Naive thymus-derived CD4-positive, alpha-beta T cell (primary cell): ENCODE results near the gene FYN. TPM values are rescaled to one million over a fixed set of nuclear protein-coding genes. Genes with fewer than 3 reads are reported as not detected.

Experiments
- ATAC-seq: fragments of 150-1000 bp; cut with Tn5 transposase; 2 replicates; pipeline ENCODE4 v1.10.0; 2021; ENCODE audit warnings: mild to moderate bottlenecking, moderate library complexity
- CTCF ChIA-PET: fragments of 350-600 bp; sonication (Branson Sonifier 250); formaldehyde crosslinking; loops from one replicate; lab custom pipeline; 2021; ENCODE audit warnings: antibody characterized with exemption; lab: Charles Lee
- POLR2A ChIA-PET: fragments of 350-600 bp; sonication (Branson Sonifier 250); formaldehyde crosslinking; loops from one replicate; lab custom pipeline; 2021; ENCODE audit warnings: antibody characterized with exemption, inconsistent platforms; lab: Charles Lee
- DNase-seq, 9 donors: peaks; one replicate each; pipeline versions ENCODE4 v3.0.0 to v3.0.0-alpha.2; 2020 to 2022; ENCODE audit warnings: mixed read lengths in 1 of 9
- H3K27ac ChIP-seq: one replicate; pipeline ENCODE4 v1.7.0; 2013; ENCODE audit warnings: mild to moderate bottlenecking, low read depth, low read length, moderate library complexity
- H3K27me3 ChIP-seq, 2 donors: one replicate each; pipeline ENCODE4 v1.7.0; 2013; ENCODE audit warnings: low read length in 2 of 2, mild to moderate bottlenecking in 2 of 2, moderate library complexity in 2 of 2; ENCODE audit not compliant: control insufficient read depth in 2 of 2, insufficient read depth in 2 of 2
- H3K36me3 ChIP-seq, 3 experiments: 1 replicate in 2 of 3; 2 replicates in 1 of 3; pipeline ENCODE4 v1.7.0; 2013; ENCODE audit warnings: low read length in 3 of 3, mild to moderate bottlenecking in 3 of 3, moderate library complexity in 1 of 3; ENCODE audit not compliant: insufficient read depth in 3 of 3, control insufficient read depth in 2 of 3
- H3K4me1 ChIP-seq, 2 donors: one replicate each; pipeline ENCODE4 v1.7.0; 2013; ENCODE audit warnings: low read length in 2 of 2, mild to moderate bottlenecking in 2 of 2, moderate library complexity in 1 of 2; ENCODE audit not compliant: control insufficient read depth in 2 of 2, insufficient read depth in 2 of 2
- H3K4me3 ChIP-seq: 2 replicates; pipeline ENCODE4 v1.7.0; 2013; ENCODE audit warnings: mild to moderate bottlenecking, low read length
- H3K9me3 ChIP-seq, 3 experiments: 1 replicate in 2 of 3; 2 replicates in 1 of 3; pipeline ENCODE4 v1.7.0; 2013; ENCODE audit warnings: low read length in 3 of 3; ENCODE audit not compliant: control insufficient read depth in 2 of 3
- H3K27ac Mint-ChIP-seq, 9 donors: one replicate each; pipeline ENCODE4 v1.8.0; 2020 to 2022; ENCODE audit warnings: mixed read lengths in 9 of 9, mild to moderate bottlenecking in 8 of 9, moderate library complexity in 5 of 9, inconsistent platforms in 2 of 9
- H3K27me3 Mint-ChIP-seq, 5 donors: one replicate each; pipeline ENCODE4 v1.8.0; 2021 to 2022; ENCODE audit warnings: mixed read lengths in 5 of 5, mild to moderate bottlenecking in 1 of 5
- H3K36me3 Mint-ChIP-seq, 5 donors: one replicate each; pipeline ENCODE4 v1.8.0; 2020 to 2022; ENCODE audit warnings: mixed read lengths in 5 of 5, mild to moderate bottlenecking in 3 of 5, inconsistent platforms in 1 of 5
- H3K4me1 Mint-ChIP-seq, 7 donors: one replicate each; pipeline ENCODE4 v1.8.0; 2020 to 2022; ENCODE audit warnings: mixed read lengths in 7 of 7, mild to moderate bottlenecking in 3 of 7, inconsistent platforms in 1 of 7
- H3K4me3 Mint-ChIP-seq, 10 donors: one replicate each; pipeline ENCODE4 v1.8.0; 2020 to 2022; ENCODE audit warnings: mild to moderate bottlenecking in 10 of 10, mixed read lengths in 10 of 10, moderate library complexity in 6 of 10, inconsistent platforms in 2 of 10
- H3K9me3 Mint-ChIP-seq, 11 donors: one replicate each; pipeline ENCODE4 v1.8.0; 2020 to 2022; ENCODE audit warnings: mixed read lengths in 11 of 11, mild to moderate bottlenecking in 4 of 11, inconsistent platforms in 1 of 11, moderate library complexity in 1 of 11
- intact Hi-C, 2 donors: fragments of 100-400 bp; cut with micrococcal nuclease; formaldehyde crosslinking; loops; one replicate each; pipeline ENCODE4 v1.15.1; 2023
- polyA plus RNA-seq, 2 donors: library from polyadenylated mRNA; unstranded; fragments of 300-500 nt; fragmentation: Illumina TruSeq; gene quantifications; one replicate each; pipeline ENCODE4 v1.2.3, GENCODE V29; 2021
- total RNA-seq, 6 experiments: library from RNA in 5 of 6; stranded (reverse) in 5 of 6; gene quantifications; 1 replicate in 5 of 6; 2 replicates in 1 of 6; pipeline ENCODE4 v1.2.3 and lab custom pipeline; 2021 to 2026

Gene FYN
- total and polyA plus RNA-seq, 7 experiments from 2014 or later, result 200 to 720 (median 430) TPM

DNA sequence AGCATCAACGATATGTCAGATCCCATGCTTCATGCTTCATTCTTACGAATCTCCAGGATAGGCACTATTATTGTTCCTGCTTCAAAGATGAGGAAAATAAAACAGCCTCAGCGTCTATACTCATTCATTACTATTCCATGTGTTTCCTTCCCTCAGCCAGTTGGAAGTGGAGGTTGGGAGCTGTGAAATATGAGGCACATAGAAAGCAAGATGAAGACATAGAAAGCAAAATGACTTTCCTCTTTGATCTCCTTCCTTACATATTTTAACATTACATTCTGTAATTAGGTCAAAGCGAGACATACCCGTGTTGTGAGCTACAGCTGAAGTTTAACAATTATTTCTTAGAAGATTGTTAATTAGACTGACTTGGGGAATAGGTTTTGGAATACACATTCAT, 125.4 kb downstream of the FYN start:
- Histone ChIP-seq H3K4me3 (no peak overlapping the region), H3K27me3 (no peaks in the 10 kb centered on the region), H3K9me3 (no peaks in the 10 kb centered on the region), H3K36me3 (no peaks in the 10 kb centered on the region), H3K4me1 (peaks cover 75 to 93% of the 10 kb centered on the region in 2 donors), H3K27ac (peak overlapping the region; percentile 64)
- ChIA-PET CTCF (interaction anchor here (0.6 to 1.4 kb wide), 2 partner anchors 22 to 281 kb away, joined by 3 to 6 read pairs; no protein-coding TSS in a partner anchor), POLR2A (interaction anchor here (0.7 to 2.6 kb wide), 7 partner anchors 11 to 245 kb away, joined by 3 to 9 read pairs (median 3); no protein-coding TSS in a partner anchor)
- ATAC-seq (no peak), DNase-seq (no peak)
- peak overlapping the region; percentile 67 to 100 (median 94) for H3K27ac Mint-ChIP-seq
- H3K36me3 Mint-ChIP-seq, result peaks cover 9 to 54% (median 30%) of the 10 kb centered on the region in 5 donors
- intact Hi-C loops, result loop anchor here in 1 of 2 donors (2.0 kb wide), 1 partner anchor 23 kb away; no protein-coding TSS in a partner anchor
- H3K4me1 Mint-ChIP-seq, result peaks cover 51 to 100% (median 97%) of the 10 kb centered on the region in 7 donors
- H3K27me3 Mint-ChIP-seq, result no peaks in the 10 kb centered on the region
- peak overlapping the region; percentile 14 to 64 (median 36) for H3K4me3 Mint-ChIP-seq
- peaks cover 0 to 5% (median 0%) of the 10 kb centered on the region in 11 donors for H3K9me3 Mint-ChIP-seq

DNA sequence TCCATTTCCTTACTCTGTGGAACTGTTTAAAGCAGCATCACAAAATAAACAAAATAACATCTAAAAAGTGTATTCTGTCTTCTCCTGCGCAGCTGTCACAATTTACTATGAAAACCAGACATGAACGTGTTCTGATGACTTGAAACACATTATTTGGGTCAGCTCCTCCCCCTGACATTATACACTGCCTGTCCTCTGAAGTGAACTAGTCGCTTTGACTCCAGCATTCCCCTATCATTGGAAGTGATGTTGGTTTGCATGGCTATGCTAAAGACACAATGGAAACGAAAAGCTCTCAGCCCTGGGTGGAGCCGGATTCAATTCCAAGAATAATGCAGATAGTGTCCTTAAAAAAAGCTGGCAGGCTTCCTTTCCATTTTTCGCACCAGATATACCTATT, 125.9 kb downstream of the FYN start:
- intact Hi-C loops, result loop anchor here in 1 of 2 donors (2.0 kb wide), 1 partner anchor 23 kb away; no protein-coding TSS in a partner anchor

DNA sequence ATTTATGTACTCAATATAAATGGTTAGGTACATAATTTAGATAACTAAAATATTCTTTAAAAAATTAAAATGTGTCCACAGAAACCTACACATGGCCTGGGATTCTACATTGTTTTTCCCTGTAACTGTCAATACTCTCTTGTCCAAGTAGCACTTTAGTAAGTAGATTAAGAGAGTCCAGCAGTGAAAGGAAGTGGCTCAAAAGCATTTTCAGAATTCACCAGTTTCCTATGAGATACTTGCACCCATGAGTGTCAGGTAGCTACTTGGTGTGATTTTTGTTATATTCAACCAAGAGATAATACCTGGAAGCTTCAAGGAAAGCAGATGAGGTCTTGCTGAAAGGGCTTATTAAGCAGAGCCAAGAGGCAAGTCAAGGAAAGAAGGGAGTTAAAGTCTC, 126.3 kb downstream of the FYN start:
- Mint-ChIP-seq H3K27ac (peak overlapping the region; percentile 67 to 100 (median 94)), H3K4me1 (peaks cover 47 to 100% (median 97%) of the 10 kb centered on the region in 7 donors), H3K4me3 (peak overlapping the region in 8 of 10 donors; percentile 12 to 64 (median 46)), H3K36me3 (peaks cover 5 to 52% (median 28%) of the 10 kb centered on the region in 5 donors), H3K9me3 (no peaks in the 10 kb centered on the region), H3K27me3 (no peaks in the 10 kb centered on the region)
- ChIA-PET CTCF (interaction anchor here (1.4 to 1.5 kb wide), 2 partner anchors 21 to 25 kb away, joined by 3 to 6 read pairs; no protein-coding TSS in a partner anchor), POLR2A (interaction anchor here (0.8 to 2.1 kb wide), 4 partner anchors 13 to 246 kb away, joined by 3 to 9 read pairs (median 4); no protein-coding TSS in a partner anchor)
- peak overlapping the region; percentile 64 for H3K27ac ChIP-seq
- intact Hi-C loops, result loop anchor here in 1 of 2 donors (1.0 to 2.0 kb wide), 2 partner anchors 10 to 22 kb away; no protein-coding TSS in a partner anchor
- H3K9me3 ChIP-seq, result no peaks in the 10 kb centered on the region
- H3K4me3 ChIP-seq, result no peak overlapping the region
- ATAC-seq (no peak), DNase-seq (no peak)
- H3K27me3 ChIP-seq, result no peaks in the 10 kb centered on the region
- H3K4me1 ChIP-seq, result peaks cover 71 to 92% of the 10 kb centered on the region in 2 donors
- H3K36me3 ChIP-seq, result no peaks in the 10 kb centered on the region

More for the DNA sequence above, 125.9 kb downstream of the FYN start:
- H3K27me3 Mint-ChIP-seq, result no peaks in the 10 kb centered on the region
- H3K27ac Mint-ChIP-seq, result peak overlapping the region; percentile 67 to 100 (median 94)
- POLR2A ChIA-PET, result interaction anchor here (0.7 to 2.6 kb wide), 9 partner anchors 10 to 246 kb away, joined by 3 to 9 read pairs (median 3); no protein-coding TSS in a partner anchor
- Histone ChIP-seq H3K27ac (peak overlapping the region; percentile 64), H3K4me1 (peaks cover 73 to 93% of the 10 kb centered on the region in 2 donors), H3K4me3 (no peak overlapping the region), H3K9me3 (no peaks in the 10 kb centered on the region), H3K27me3 (no peaks in the 10 kb centered on the region), H3K36me3 (no peaks in the 10 kb centered on the region)
- peak overlapping the region; percentile 14 to 64 (median 33) for H3K4me3 Mint-ChIP-seq
- peaks cover 0 to 4% (median 0%) of the 10 kb centered on the region in 11 donors for H3K9me3 Mint-ChIP-seq
- peaks cover 8 to 54% (median 32%) of the 10 kb centered on the region in 5 donors for H3K36me3 Mint-ChIP-seq
- ATAC-seq (peak; percentile 69), DNase-seq (peak in 6 of 9 donors; percentile 37 to 61 (median 55))
- H3K4me1 Mint-ChIP-seq, result peaks cover 50 to 100% (median 97%) of the 10 kb centered on the region in 7 donors
- CTCF ChIA-PET, result interaction anchor here (0.6 to 1.5 kb wide), 3 partner anchors 21 to 281 kb away, joined by 3 to 6 read pairs (median 3); no protein-coding TSS in a partner anchor

DNA sequence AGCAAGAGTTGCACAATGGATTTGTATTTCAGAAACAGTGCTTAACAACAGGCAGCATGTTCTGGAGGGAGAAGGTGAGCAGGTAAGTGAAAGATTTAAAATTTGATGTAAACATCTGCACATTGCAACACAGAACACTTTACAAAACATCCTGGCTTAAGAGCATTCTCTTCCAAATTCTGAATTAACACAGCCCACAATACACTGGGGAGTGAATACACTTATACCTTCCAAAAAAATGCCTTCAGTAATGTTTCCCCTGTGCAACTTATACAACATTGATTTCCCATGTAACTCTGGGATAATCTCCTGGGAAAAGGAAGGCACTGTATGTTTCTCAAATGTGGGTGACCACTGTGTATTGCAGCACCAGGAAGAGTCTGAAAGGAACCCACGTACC, 127.6 kb downstream of the FYN start:
- Histone ChIP-seq H3K27ac (peak overlapping the region; percentile 64), H3K4me1 (peaks cover 64 to 92% of the 10 kb centered on the region in 2 donors), H3K9me3 (no peaks in the 10 kb centered on the region), H3K4me3 (no peak overlapping the region), H3K27me3 (no peaks in the 10 kb centered on the region), H3K36me3 (no peaks in the 10 kb centered on the region)
- ChIA-PET POLR2A (interaction anchor here (1.3 kb wide), 1 partner anchor 11 kb away, joined by 3 read pairs; no protein-coding TSS in a partner anchor), CTCF (no interaction called here)
- H3K27me3 Mint-ChIP-seq, result no peaks in the 10 kb centered on the region
- H3K36me3 Mint-ChIP-seq, result peaks cover 7 to 57% (median 33%) of the 10 kb centered on the region in 5 donors
- H3K4me3 Mint-ChIP-seq, result peak overlapping the region in 8 of 10 donors; percentile 12 to 64 (median 54)
- H3K4me1 Mint-ChIP-seq, result peaks cover 52 to 99% (median 98%) of the 10 kb centered on the region in 7 donors
- intact Hi-C loops, result loop anchor here in 1 of 2 donors (1.0 to 2.0 kb wide), 2 partner anchors 8 to 21 kb away; no protein-coding TSS in a partner anchor
- no peak for ATAC-seq
- DNase-seq, result no peak
- H3K27ac Mint-ChIP-seq, result peak overlapping the region; percentile 19 to 100 (median 87)
- H3K9me3 Mint-ChIP-seq, result no peaks in the 10 kb centered on the region

DNA sequence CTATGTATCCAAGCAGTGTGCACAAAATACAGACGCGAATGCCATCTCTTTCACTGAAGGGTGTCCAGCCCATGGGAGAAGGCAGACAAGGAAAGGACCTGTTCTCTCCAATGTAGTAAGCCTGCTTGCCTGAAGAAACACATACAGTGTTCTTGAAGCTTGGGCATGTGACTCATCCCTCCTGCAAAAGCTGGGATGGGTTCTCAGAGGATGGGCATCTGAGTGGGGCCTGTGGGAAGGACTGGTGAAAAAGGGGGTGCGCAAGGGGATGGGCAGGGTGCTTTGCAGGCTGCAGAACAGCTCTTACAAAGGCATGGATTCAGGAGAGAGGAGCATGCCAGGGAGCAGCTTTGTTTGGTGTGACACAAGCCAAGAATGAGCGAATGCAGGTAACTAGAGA, 128.1 kb downstream of the FYN start:
- POLR2A ChIA-PET, result interaction anchor here (1.3 kb wide), 1 partner anchor 10 kb away, joined by 3 read pairs; no protein-coding TSS in a partner anchor
- Mint-ChIP-seq H3K27ac (peak overlapping the region; percentile 40 to 100 (median 87)), H3K36me3 (peaks cover 10 to 57% (median 33%) of the 10 kb centered on the region in 5 donors), H3K4me3 (peak overlapping the region in 8 of 10 donors; percentile 12 to 64 (median 54)), H3K9me3 (no peaks in the 10 kb centered on the region), H3K27me3 (no peaks in the 10 kb centered on the region), H3K4me1 (peaks cover 50 to 99% (median 98%) of the 10 kb centered on the region in 7 donors)
- Histone ChIP-seq H3K9me3 (no peaks in the 10 kb centered on the region), H3K4me1 (peaks cover 59 to 92% of the 10 kb centered on the region in 2 donors), H3K36me3 (no peaks in the 10 kb centered on the region), H3K4me3 (no peak overlapping the region), H3K27ac (no peak overlapping the region), H3K27me3 (no peaks in the 10 kb centered on the region)
- DNase-seq, result no peak
- no peak for ATAC-seq
- CTCF ChIA-PET, result no interaction called here
- intact Hi-C loops, result no loop called here

DNA sequence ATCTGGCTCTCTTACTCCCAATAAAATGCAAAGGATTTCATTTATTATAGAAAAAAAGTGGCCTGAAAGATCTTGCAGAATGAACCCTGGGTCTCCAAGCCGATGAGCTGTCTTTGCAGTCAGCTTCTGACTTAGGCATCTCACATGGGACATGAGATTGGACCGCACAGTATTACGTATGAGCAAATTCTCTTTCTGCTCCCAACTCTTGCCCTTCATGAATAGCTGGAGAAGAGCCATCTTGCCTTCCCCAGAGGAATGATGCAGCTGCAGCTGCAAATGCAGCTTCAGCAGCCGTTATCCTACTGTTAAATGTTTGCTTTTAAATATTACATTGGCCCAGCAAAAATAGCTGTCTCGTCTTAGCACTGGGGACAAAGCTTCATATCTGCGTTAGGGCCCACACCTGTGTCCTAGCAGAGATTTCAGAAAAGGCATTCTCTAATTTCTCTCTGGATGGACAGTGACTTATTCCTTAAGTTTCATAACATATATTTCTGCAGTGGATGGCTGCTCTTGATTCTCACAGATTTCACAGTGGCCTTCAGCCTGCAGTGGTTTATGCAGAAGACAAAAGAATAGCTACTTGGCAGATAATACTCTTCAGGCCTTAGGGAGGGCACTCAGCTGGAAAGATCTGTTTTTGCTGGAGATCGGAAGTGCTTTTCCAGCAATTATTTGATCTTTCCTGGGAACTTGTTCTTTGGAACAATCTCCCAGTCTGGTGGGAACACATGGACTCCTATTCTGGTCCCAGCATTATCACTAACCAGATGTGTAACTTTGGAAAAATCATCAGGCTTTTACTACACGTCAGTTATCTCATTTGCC, 129.2 kb downstream of the FYN start:
- peaks cover 56 to 99% (median 98%) of the 10 kb centered on the region in 7 donors for H3K4me1 Mint-ChIP-seq
- Histone ChIP-seq H3K27me3 (no peaks in the 10 kb centered on the region), H3K36me3 (peaks cover 0 to 5% (median 0%) of the 10 kb centered on the region in 3 experiments), H3K4me3 (no peak overlapping the region), H3K27ac (no peak overlapping the region), H3K4me1 (peaks cover 59 to 93% of the 10 kb centered on the region in 2 donors), H3K9me3 (no peaks in the 10 kb centered on the region)
- peaks cover 13 to 59% (median 37%) of the 10 kb centered on the region in 5 donors for H3K36me3 Mint-ChIP-seq
- no peaks in the 10 kb centered on the region for H3K9me3 Mint-ChIP-seq
- peak overlapping the region in 8 of 9 donors; percentile 22 to 100 (median 70) for H3K27ac Mint-ChIP-seq
- peak overlapping the region in 1 of 10 donors; percentile 46 for H3K4me3 Mint-ChIP-seq
- H3K27me3 Mint-ChIP-seq, result no peaks in the 10 kb centered on the region
- POLR2A ChIA-PET, result interaction anchor here (0.6 to 2.0 kb wide), 3 partner anchors 9 to 220 kb away, joined by 3 to 9 read pairs (median 3); no protein-coding TSS in a partner anchor
- CTCF ChIA-PET, result no interaction called here
- no peak for ATAC-seq
- no peak for DNase-seq
- intact Hi-C loops, result no loop called here
